HG03342 (cell line): ENCODE results near the gene TRIM24.
A peak's percentile ranks its signal among the peaks of the same experiment; 100 is the strongest.
"Not testable (repeated sequence)": the region's sequence is repeated elsewhere in the genome, so short reads cannot be mapped to it uniquely, and the experiment has no call there.

Experiments
- ATAC-seq: cut with Tn5 transposase; IDR thresholded peaks from one replicate; pipeline ENCODE4 v1.9.1; 2021; ENCODE audit warnings: mild to moderate bottlenecking, moderate library complexity; ENCODE audit not compliant: unreplicated experiment

Gene TRIM24

GRCh38 chr7:138491612-138492386 is 31.7 kb downstream of the TRIM24 start:
- ATAC-seq, result no peak

- ATAC-seq, result no peak
Measured at GRCh38 chr7:138492423-138492822, 32.4 kb downstream of the TRIM24 start.

GRCh38 chr7:138493535-138493934 is 33.5 kb downstream of the TRIM24 start:
- no peak for ATAC-seq

GRCh38 chr7:138495485-138495884 is 35.4 kb downstream of the TRIM24 start:
- ATAC-seq, result no peak

- no peak for ATAC-seq
Measured at GRCh38 chr7:138499340-138499739, 39.3 kb downstream of the TRIM24 start.

- ATAC-seq, result not testable (repeated sequence)
Measured at GRCh38 chr7:138500303-138500702, 40.2 kb downstream of the TRIM24 start.

- ATAC-seq, result no peak
Measured at GRCh38 chr7:138500892-138501291, 40.8 kb downstream of the TRIM24 start.

- ATAC-seq, result no peak
Measured at GRCh38 chr7:138502023-138502767, 42.1 kb downstream of the TRIM24 start.

- ATAC-seq, result no peak
Measured at GRCh38 chr7:138505361-138505873, 45.4 kb downstream of the TRIM24 start.

- no peak for ATAC-seq
Measured at GRCh38 chr7:138506764-138507163, 46.7 kb downstream of the TRIM24 start.

- ATAC-seq, result no peak
Measured at GRCh38 chr7:138510003-138510402, 49.9 kb downstream of the TRIM24 start.

GRCh38 chr7:138512092-138512858 is 52.2 kb downstream of the TRIM24 start:
- no peak for ATAC-seq

- ATAC-seq, result no peak
Measured at GRCh38 chr7:138512885-138513284, 52.8 kb downstream of the TRIM24 start.

- no peak for ATAC-seq
Measured at GRCh38 chr7:138513344-138513871, 53.3 kb downstream of the TRIM24 start.

GRCh38 chr7:138514044-138514443 is 54.0 kb downstream of the TRIM24 start:
- ATAC-seq, result no peak

GRCh38 chr7:138515001-138515528 is 55.0 kb downstream of the TRIM24 start:
- ATAC-seq, result peak; percentile 58

GRCh38 chr7:138519061-138519798 is 59.2 kb downstream of the TRIM24 start:
- no peak for ATAC-seq

GRCh38 chr7:138520742-138521141 is 60.7 kb downstream of the TRIM24 start:
- ATAC-seq, result no peak

GRCh38 chr7:138521837-138522461 is 61.9 kb downstream of the TRIM24 start:
- no peak for ATAC-seq

GRCh38 chr7:138524259-138524658 is 64.2 kb downstream of the TRIM24 start:
- no peak for ATAC-seq
